Left lung (tissue), 10 donors: Measurements from ENCODE around the gene MASTL. TPM values are rescaled to one million over a fixed set of nuclear protein-coding genes. Genes with fewer than 3 reads are reported as not detected.
A peak's percentile ranks its signal among the peaks of the same experiment; 100 is the strongest.

Experiments used
- ATAC-seq: fragments of 200-7000 bp; cut with Tn5 transposase; one replicate; pipeline ENCODE4 v1.9.1; 2020; ENCODE audit warnings: moderate library complexity
- DNase-seq, 4 donors: peaks; one replicate each; pipeline ENCODE4 v3.0.0-alpha.2; 2013 to 2020
- H3K27ac ChIP-seq, 2 donors: fragments of 200-600 bp; sonication (generic) in 1 of 2; one replicate each; pipeline versions ENCODE4 v1.5.0 to v1.8.0; 2020 to 2021
- H3K27me3 ChIP-seq, 2 donors: fragments of 200-600 bp; sonication (generic) in 1 of 2; one replicate each; pipeline versions ENCODE4 v1.5.0 to v1.8.0; 2020 to 2021
- H3K36me3 ChIP-seq, 2 donors: fragments of 200-600 bp; sonication (generic) in 1 of 2; one replicate each; pipeline versions ENCODE4 v1.5.0 to v1.8.0; 2020 to 2021
- H3K4me1 ChIP-seq, 2 donors: fragments of 200-600 bp; one replicate each; pipeline ENCODE4 v1.8.0; 2021
- H3K4me3 ChIP-seq, 2 donors: fragments of 200-600 bp; sonication (generic) in 1 of 2; one replicate each; pipeline versions ENCODE4 v1.5.0 to v1.8.0; 2020 to 2021; ENCODE audit warnings: mild to moderate bottlenecking in 1 of 2
- H3K9me3 ChIP-seq, 2 donors: fragments of 200-600 bp; sonication (generic) in 1 of 2; one replicate each; pipeline versions ENCODE4 v1.5.0 to v1.8.0; 2020 to 2021
- CTCF ChIP-seq, 2 donors: fragments of 200-600 bp; sonication (generic) in 1 of 2; IDR thresholded peaks; one replicate each; pipeline versions ENCODE4 v1.5.0 to v1.8.0; 2021; ENCODE audit warnings: antibody characterized with exemption in 2 of 2
- intact Hi-C, 2 donors: fragments of 100-400 bp; cut with DNase I; formaldehyde crosslinking; loops; one replicate each; pipeline versions ENCODE4 v1.11.2 to v1.14.2; 2022
- polyA plus RNA-seq, 6 donors: library from polyadenylated mRNA; unstranded; fragments of 120-200 nt; gene quantifications; one replicate each; pipeline ENCODE4 v1.2.1, GENCODE V29; 2013; ENCODE audit not compliant: insufficient read length in 6 of 6
- total RNA-seq, 2 donors: library from RNA; stranded (reverse); fragmentation: NEBNext Ultra II Directional; extraction: Animal tissue kit (Norgen Biotek cat#: 25700); gene quantifications; one replicate each; pipeline ENCODE4 v1.2.1, GENCODE V29; 2021
- donor health status: DM: no; HTN: yes; CAD: no.
- donor health status: DM: no; HTN: no; CAD: no.

MASTL gene
- total and polyA plus RNA-seq, 8 donors = 7.1 to 18.1 (median 11.9) TPM

GRCh38 chr10:27203806-27204205 is 48.7 kb downstream of the MASTL start:
- no peak for ATAC-seq
- no peak for TF ChIP-seq CTCF (IDR thresholded peaks at IDR 0.05)
- H3K4me1 ChIP-seq = no peaks in the 10 kb centered on the region
- intact Hi-C loops = no loop called here
- no peak for DNase-seq
- no peaks in the 10 kb centered on the region for H3K9me3 ChIP-seq
- no peaks in the 10 kb centered on the region for H3K27me3 ChIP-seq
- H3K4me3 ChIP-seq = no peak overlapping the region
- H3K36me3 ChIP-seq = peaks cover 0 to 99% of the 10 kb centered on the region in 2 donors
- H3K27ac ChIP-seq = no peak overlapping the region

GRCh38 chr10:27207350-27207749 is 52.2 kb downstream of the MASTL start:
- intact Hi-C loops = no loop called here

GRCh38 chr10:27223964-27224363 is 68.8 kb downstream of the MASTL start:
- Histone ChIP-seq H3K4me3 (no peak overlapping the region), H3K27me3 (no peaks in the 10 kb centered on the region), H3K4me1 (no peaks in the 10 kb centered on the region), H3K36me3 (peaks cover 0 to 62% of the 10 kb centered on the region in 2 donors), H3K9me3 (no peaks in the 10 kb centered on the region), H3K27ac (no peak overlapping the region)
- intact Hi-C loops = no loop called here
- peak in 1 of 4 donors; percentile 21 for DNase-seq
- peak; percentile 37 to 53 for TF ChIP-seq CTCF (IDR thresholded peaks at IDR 0.05)
- ATAC-seq = peak; percentile 72

More at GRCh38 chr10:27207350-27207749, 52.2 kb downstream of the MASTL start:
- no peak for ATAC-seq
- no peak overlapping the region for H3K4me3 ChIP-seq
- peaks cover 3 to 100% of the 10 kb centered on the region in 2 donors for H3K36me3 ChIP-seq
- H3K4me1 ChIP-seq = no peaks in the 10 kb centered on the region
- H3K9me3 ChIP-seq = no peaks in the 10 kb centered on the region
- no peaks in the 10 kb centered on the region for H3K27me3 ChIP-seq
- no peak for DNase-seq
- H3K27ac ChIP-seq = no peak overlapping the region
- TF ChIP-seq CTCF (IDR thresholded peaks at IDR 0.05) = no peak

GRCh38 chr10:27225011-27225590 is 69.9 kb downstream of the MASTL start:
- ATAC-seq = no peak
- no peak for DNase-seq
- Histone ChIP-seq H3K27ac (no peak overlapping the region), H3K27me3 (no peaks in the 10 kb centered on the region), H3K4me1 (no peaks in the 10 kb centered on the region), H3K36me3 (peaks cover 0 to 62% of the 10 kb centered on the region in 2 donors), H3K9me3 (no peaks in the 10 kb centered on the region), H3K4me3 (no peak overlapping the region)
- intact Hi-C loops = no loop called here
- TF ChIP-seq CTCF (IDR thresholded peaks at IDR 0.05) = no peak

GRCh38 chr10:27225642-27226257 is 70.6 kb downstream of the MASTL start:
- no peak for DNase-seq
- Histone ChIP-seq H3K4me1 (no peaks in the 10 kb centered on the region), H3K27ac (no peak overlapping the region), H3K36me3 (peaks cover 0 to 63% of the 10 kb centered on the region in 2 donors), H3K4me3 (no peak overlapping the region), H3K9me3 (no peaks in the 10 kb centered on the region), H3K27me3 (no peaks in the 10 kb centered on the region)
- ATAC-seq = no peak
- intact Hi-C loops = no loop called here
- no peak for TF ChIP-seq CTCF (IDR thresholded peaks at IDR 0.05)
